Skeletal muscle tissue (tissue), 4 donors: ENCODE data around the gene SLC25A53. TPM values are rescaled to one million over a fixed set of nuclear protein-coding genes. Genes with fewer than 3 reads are reported as not detected.

ENCODE experiments used
- H3K27ac ChIP-seq: one replicate; pipeline ENCODE4 v1.7.0; 2013; ENCODE audit warnings: mild to moderate bottlenecking, low read depth, low read length, inconsistent platforms
- H3K27me3 ChIP-seq, 3 donors: one replicate each; pipeline ENCODE4 v1.7.0; 2013; ENCODE audit warnings: low read length in 3 of 3; ENCODE audit not compliant: control insufficient read depth in 3 of 3, insufficient read depth in 3 of 3
- H3K36me3 ChIP-seq, 3 donors: one replicate each; pipeline ENCODE4 v1.7.0; 2013; ENCODE audit warnings: low read length in 3 of 3; ENCODE audit not compliant: control insufficient read depth in 3 of 3, insufficient read depth in 3 of 3
- H3K4me1 ChIP-seq, 3 donors: one replicate each; pipeline ENCODE4 v1.7.0; 2013; ENCODE audit warnings: low read length in 3 of 3, mild to moderate bottlenecking in 3 of 3; ENCODE audit not compliant: control insufficient read depth in 3 of 3, insufficient read depth in 3 of 3
- H3K4me3 ChIP-seq, 3 donors: one replicate each; pipeline ENCODE4 v1.7.0; 2013; ENCODE audit warnings: low read length in 3 of 3
- H3K9ac ChIP-seq, 3 donors: one replicate each; pipeline ENCODE4 v1.7.0; 2013; ENCODE audit warnings: low read length in 3 of 3, mild to moderate bottlenecking in 3 of 3, moderate library complexity in 2 of 3, low read depth in 1 of 3
- H3K9me3 ChIP-seq, 3 donors: one replicate each; pipeline ENCODE4 v1.7.0; 2013; ENCODE audit warnings: low read length in 3 of 3; ENCODE audit not compliant: control insufficient read depth in 3 of 3
- total RNA-seq: library from RNA; depleted of rRNA; stranded (reverse); fragments of >200 nt; gene quantifications from one replicate; pipeline ENCODE4 v1.2.3, GENCODE V29; 2014
- donor health status: Osteomylitis.

The SLC25A53 gene
- total RNA-seq, 1 donor from 2014 or later = 10.4 TPM

- Histone ChIP-seq H3K27me3 (no peaks in the 10 kb centered on the region), H3K9me3 (no peaks in the 10 kb centered on the region), H3K4me1 (peaks cover 0 to 8% (median 3%) of the 10 kb centered on the region in 3 donors), H3K27ac (no peak overlapping the region), H3K36me3 (peaks cover 0 to 8% (median 0%) of the 10 kb centered on the region in 3 donors), H3K9ac (no peak overlapping the region), H3K4me3 (no peak overlapping the region)
These were observed 16.0 kb upstream of the SLC25A53 start for GRCh38 chrX:104172788-104173187.

GRCh38 chrX:104172121-104172520, 15.3 kb upstream of the SLC25A53 start:
- Histone ChIP-seq H3K4me3 (no peak overlapping the region), H3K9ac (no peak overlapping the region), H3K4me1 (peaks cover 0 to 8% (median 3%) of the 10 kb centered on the region in 3 donors), H3K27ac (no peak overlapping the region), H3K27me3 (no peaks in the 10 kb centered on the region), H3K9me3 (no peaks in the 10 kb centered on the region), H3K36me3 (peaks cover 0 to 7% (median 0%) of the 10 kb centered on the region in 3 donors)

- H3K4me3 ChIP-seq = peak overlapping the region in 1 of 3 donors; percentile 77
- peak overlapping the region in 1 of 3 donors; percentile 8 for H3K9ac ChIP-seq
- no peak overlapping the region for H3K27ac ChIP-seq
- no peaks in the 10 kb centered on the region for H3K36me3 ChIP-seq
- H3K27me3 ChIP-seq = no peaks in the 10 kb centered on the region
- H3K4me1 ChIP-seq = peaks cover 5 to 8% (median 7%) of the 10 kb centered on the region in 3 donors
- H3K9me3 ChIP-seq = no peaks in the 10 kb centered on the region
These were observed 11.3 kb upstream of the SLC25A53 start for GRCh38 chrX:104168127-104168526.

GRCh38 chrX:104166735-104167436, 10.1 kb upstream of the SLC25A53 start:
- H3K36me3 ChIP-seq = no peaks in the 10 kb centered on the region
- H3K4me1 ChIP-seq = peaks cover 5 to 8% (median 7%) of the 10 kb centered on the region in 3 donors
- H3K9ac ChIP-seq = peak overlapping the region; percentile 74 to 82 (median 79)
- H3K4me3 ChIP-seq = peak overlapping the region; percentile 76 to 85 (median 77)
- no peaks in the 10 kb centered on the region for H3K27me3 ChIP-seq
- H3K27ac ChIP-seq = peak overlapping the region; percentile 65
- H3K9me3 ChIP-seq = no peaks in the 10 kb centered on the region

GRCh38 chrX:104165894-104166734, 9.3 kb upstream of the SLC25A53 start, which contains the start of gene FAM199X:
Gene FAM199X, plus strand, starts transcription at chrX:104166453. Its CDS starts 333 bp downstream, at chrX:104166786.
- Histone ChIP-seq H3K9me3 (no peaks in the 10 kb centered on the region), H3K36me3 (no peaks in the 10 kb centered on the region), H3K27me3 (no peaks in the 10 kb centered on the region), H3K27ac (peak within 1 kb of the TSS; percentile 65), H3K4me3 (peak within 1 kb of the TSS; percentile 76 to 86 (median 85)), H3K4me1 (peaks cover 5 to 8% (median 7%) of the 10 kb centered on the region in 3 donors), H3K9ac (peak within 1 kb of the TSS; percentile 74 to 84 (median 79))

- H3K4me1 ChIP-seq = peaks cover 0 to 5% (median 0%) of the 10 kb centered on the region in 3 donors
- no peaks in the 10 kb centered on the region for H3K9me3 ChIP-seq
- H3K4me3 ChIP-seq = no peak overlapping the region
These were observed 5.8 kb downstream of the SLC25A53 start for GRCh38 chrX:104151037-104151436.

GRCh38 chrX:104141087-104141760, 15.6 kb downstream of the SLC25A53 start:
- Histone ChIP-seq H3K4me1 (no peaks in the 10 kb centered on the region), H3K27me3 (no peaks in the 10 kb centered on the region)

More at GRCh38 chrX:104151037-104151436, 5.8 kb downstream of the SLC25A53 start:
- no peaks in the 10 kb centered on the region for H3K27me3 ChIP-seq
- no peaks in the 10 kb centered on the region for H3K36me3 ChIP-seq
- H3K9ac ChIP-seq = no peak overlapping the region
- no peak overlapping the region for H3K27ac ChIP-seq

GRCh38 chrX:104137496-104137895, 19.3 kb downstream of the SLC25A53 start:
- Histone ChIP-seq H3K4me3 (no peak overlapping the region), H3K9me3 (no peaks in the 10 kb centered on the region), H3K9ac (no peak overlapping the region), H3K4me1 (no peaks in the 10 kb centered on the region), H3K27me3 (peaks cover 0 to 6% (median 0%) of the 10 kb centered on the region in 3 donors), H3K36me3 (no peaks in the 10 kb centered on the region), H3K27ac (no peak overlapping the region)

More at GRCh38 chrX:104141087-104141760, 15.6 kb downstream of the SLC25A53 start:
- no peaks in the 10 kb centered on the region for H3K36me3 ChIP-seq
- no peak overlapping the region for H3K9ac ChIP-seq
- no peak overlapping the region for H3K4me3 ChIP-seq
- no peaks in the 10 kb centered on the region for H3K9me3 ChIP-seq
- no peak overlapping the region for H3K27ac ChIP-seq

GRCh38 chrX:104136241-104137019, 20.4 kb downstream of the SLC25A53 start:
- H3K4me1 ChIP-seq = no peaks in the 10 kb centered on the region
- peaks cover 0 to 6% (median 0%) of the 10 kb centered on the region in 3 donors for H3K27me3 ChIP-seq
- H3K36me3 ChIP-seq = no peaks in the 10 kb centered on the region
- H3K9me3 ChIP-seq = no peaks in the 10 kb centered on the region
- peak overlapping the region; percentile 16 to 74 (median 64) for H3K9ac ChIP-seq
- H3K27ac ChIP-seq = no peak overlapping the region
- H3K4me3 ChIP-seq = peak overlapping the region; percentile 59 to 76 (median 69)
